MV-4-11 (cell line): ENCODE measurements around the gene AGAP1.

Experiments used
- DNase-seq: peaks from one replicate; lab custom pipeline; 2025; lab: John Stamatoyannopoulos, UW

The AGAP1 gene

DNA sequence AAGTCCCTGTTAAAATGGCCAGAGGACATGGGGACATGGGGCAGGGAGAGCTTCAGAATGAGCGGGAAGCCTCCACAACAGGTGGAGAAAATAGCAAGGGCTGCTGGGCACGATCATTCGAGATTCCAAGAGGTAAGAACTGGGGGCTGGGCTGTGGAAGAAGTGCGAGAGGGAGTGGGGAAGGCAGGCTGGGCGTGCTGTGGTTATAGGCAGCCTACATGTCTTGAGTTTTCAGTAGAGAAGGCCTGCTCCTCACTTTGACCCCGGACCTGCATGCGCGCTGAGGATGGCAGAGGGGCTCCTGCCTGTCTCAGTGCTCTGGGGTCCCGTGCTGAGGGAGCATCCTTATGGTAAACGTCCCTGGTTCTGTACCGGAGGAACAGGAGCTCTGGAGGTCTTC is 115.5 kb downstream of the AGAP1 start:
- no peak for DNase-seq

DNA sequence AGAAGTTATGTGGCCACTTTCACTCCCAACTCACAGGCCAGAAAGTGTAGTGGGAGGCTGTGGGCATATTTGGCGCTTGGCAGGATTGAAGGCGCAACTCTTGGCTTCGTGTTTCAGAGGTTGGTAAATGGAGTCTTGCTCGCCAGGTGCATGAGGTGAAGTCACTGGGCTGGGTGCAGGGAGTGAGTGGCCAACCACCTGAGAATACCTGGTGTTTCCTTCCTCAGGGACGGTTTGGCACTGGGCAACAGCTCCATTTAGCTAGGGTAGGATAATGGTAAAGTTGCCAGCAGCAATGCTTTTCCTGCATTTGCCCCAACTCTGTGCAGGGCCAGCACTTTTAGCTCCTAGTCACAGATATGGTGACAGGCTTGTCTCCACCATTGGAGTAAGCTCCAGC is 115.9 kb downstream of the AGAP1 start:
- DNase-seq, result no peak

DNA sequence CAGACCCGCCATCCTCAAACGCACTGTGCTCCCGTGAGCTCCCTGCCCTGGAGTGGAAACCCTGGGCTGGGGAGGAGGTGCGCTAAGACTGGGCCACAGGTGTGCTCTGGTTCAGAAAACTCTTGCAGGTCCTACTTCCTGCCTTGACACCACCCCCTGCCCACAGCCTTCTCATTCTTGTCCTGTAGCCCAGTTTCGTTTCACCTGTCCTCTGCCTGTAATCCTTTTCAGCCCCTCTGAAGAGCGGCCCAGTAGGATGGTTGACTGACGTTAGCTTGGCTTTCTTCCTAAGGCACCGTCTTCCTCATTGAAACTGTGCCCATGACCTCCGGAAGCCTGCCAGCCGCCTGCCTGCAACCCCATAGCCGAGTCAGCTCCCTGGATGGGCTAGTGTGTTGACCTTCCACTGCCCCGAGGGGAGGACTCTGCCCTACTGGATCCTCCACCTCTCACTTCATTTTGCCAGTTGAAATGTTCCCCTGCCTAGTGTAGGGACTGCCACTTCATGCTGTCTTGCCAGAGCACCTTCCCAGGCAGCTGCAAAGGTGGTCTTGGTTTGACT is 116.9 kb downstream of the AGAP1 start:
- no peak for DNase-seq

DNA sequence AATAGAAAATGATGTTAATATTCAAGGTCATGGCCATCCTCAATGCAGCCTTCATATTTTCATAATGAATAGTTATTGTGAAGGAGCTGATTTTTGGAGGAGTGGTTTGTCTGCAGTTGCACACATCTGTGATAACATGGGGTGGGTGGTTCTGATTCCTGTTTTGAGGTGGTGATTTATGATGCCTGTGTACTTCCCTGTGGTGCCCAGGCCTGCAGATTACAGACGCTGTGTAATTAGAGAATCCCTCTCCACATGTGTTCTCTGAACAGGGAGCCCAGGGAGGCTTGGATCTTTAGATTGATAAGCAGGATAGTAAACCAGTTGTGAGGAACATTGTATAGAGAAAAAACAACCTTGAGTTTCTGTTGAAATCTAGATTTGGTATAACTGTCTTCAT is 117.5 kb downstream of the AGAP1 start:
- no peak for DNase-seq

DNA sequence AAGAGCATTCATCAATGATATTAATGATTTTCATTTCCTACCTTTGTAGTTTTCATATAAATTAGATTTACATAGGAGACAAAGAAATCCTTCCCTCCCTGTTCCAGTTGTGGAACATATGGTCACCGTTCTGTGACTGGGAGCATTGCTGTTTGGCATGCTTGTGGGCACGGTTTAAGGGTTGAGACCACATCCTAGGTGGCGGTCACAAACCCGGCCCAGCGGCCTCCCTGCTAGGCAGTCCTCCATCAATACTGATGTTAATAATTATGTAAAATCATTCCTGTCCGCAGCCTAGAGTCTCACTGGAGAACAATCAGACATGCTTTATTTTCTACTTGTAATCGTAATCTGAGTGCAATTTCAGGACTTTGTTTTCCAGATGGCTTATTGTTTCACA is 117.9 kb downstream of the AGAP1 start:
- no peak for DNase-seq

DNA sequence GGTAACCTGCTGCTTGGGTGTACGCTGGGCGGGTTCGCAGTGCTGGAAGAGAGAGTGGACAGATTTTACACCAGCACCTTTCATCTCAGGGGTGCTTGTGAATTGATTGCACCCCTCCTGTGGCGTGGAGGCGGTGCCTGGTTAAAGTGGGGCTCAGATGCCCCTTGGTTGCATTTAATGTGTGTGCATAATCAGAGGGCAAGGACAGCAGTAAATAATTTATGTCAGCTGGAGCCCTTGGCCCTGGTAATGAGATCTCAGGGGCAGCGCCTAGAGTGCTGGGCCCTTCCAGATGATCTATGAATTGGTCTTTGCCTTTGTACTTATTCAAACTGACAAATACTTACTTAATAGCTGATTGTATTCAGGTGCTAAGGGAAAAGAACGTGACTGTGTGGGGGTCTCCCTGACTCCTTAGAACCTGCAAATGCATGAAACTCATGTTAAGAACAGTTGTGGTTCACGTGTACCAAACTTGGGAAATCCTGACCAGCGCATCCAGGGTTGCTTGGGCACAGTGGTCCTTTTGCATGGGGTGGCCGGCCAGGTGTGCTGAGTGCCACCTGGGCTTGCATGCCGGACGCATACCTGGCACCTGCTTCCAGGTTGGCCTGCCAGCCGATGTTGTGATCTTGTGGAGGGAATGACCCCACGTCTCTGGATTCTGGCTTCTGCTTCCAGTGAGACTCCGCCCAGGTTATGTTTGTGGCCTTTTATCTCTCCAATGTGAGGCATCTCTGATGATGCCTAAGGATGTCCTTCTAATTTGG is 118.5 kb downstream of the AGAP1 start:
- DNase-seq, result no peak

DNA sequence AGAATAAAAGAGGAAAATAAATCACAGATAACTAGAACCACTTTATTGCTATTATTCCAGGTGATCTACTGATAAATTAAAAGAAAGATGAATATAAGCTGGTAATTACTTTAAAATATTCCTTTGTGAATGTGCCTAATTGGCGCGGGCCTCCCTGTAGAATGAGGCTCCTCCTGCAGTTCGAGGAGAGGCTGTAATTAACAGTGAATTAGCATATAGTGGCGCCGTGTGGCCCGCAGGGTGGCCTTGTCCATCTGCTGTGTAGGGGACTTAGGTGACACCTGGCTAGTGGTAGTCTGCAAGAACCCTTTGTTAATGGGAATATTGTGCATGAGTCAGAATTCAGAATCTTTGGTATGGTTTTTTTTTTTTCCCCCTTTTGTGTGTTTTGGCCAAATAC is 119.8 kb downstream of the AGAP1 start:
- DNase-seq, result no peak

DNA sequence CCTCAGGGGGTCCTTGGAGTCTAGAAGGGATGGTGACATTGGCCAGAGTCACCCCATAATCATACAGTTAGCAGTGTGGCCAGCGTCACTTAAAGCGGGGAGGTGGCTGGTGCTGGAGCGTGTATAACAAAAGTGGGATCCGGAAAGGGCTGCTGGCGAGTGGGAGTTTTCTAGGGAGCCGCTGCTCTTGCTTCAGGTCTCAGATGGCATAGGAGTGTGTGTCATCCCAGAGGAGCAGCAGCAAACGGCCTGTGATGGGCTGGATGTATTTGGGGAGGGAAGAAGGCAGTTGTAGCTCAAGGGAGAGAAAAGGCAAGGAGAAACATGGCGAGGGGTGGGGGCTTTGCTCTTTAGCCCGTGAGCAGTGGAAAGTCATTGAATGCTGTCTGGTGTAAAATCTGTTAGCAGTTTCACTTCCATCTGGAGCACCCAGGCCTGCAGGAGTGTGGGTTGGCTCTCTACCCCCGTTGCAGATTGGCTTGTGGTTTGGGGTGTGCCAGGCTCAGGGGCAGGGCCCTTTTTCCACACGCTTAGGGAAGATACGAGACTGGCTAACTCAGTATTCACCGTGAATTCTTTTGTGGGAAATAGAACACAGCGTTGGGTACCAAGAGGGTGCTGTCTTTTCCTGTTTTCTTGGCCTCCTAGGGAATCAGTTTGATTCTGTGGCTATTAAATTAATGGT is 120.5 kb downstream of the AGAP1 start:
- DNase-seq, result peak; percentile 86

DNA sequence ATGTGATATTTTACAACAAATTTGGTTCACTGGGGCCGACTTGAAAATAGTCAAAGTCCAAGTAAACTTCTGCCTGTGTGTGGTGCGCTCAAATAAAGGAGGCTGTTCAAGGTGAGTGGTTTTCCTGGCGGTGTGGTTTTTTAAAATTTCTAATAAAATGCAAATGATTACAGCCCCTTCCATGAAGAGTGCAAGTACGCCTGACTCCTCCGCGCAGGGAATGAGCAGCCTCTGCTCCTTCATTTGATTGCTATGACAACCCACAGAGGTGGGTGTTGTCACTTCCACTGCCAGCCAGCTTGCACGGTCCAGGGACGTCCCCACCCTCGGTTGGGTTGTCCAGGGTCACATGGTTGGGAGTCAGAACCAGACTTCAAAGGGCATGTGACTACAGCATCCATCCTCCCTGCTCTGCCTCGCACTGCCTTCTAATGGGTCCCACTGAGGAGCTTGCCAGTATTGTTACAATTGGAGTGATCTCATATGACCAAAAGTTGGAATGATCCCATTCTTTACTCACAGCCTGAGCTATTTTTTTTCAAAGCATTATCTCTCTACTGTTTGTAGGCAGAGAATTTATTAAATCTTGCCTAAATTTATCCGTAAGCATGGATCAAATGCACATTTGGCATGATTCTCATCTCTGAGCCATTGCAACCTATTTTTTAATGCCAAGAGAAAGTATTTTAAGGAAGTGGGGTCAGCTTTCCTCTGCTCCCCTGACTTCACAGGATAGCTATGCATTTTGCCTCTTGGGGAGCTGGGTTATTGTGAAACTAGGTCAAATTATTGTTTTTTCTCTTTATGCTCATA is 121.3 kb downstream of the AGAP1 start:
- peak; percentile 7 for DNase-seq

DNA sequence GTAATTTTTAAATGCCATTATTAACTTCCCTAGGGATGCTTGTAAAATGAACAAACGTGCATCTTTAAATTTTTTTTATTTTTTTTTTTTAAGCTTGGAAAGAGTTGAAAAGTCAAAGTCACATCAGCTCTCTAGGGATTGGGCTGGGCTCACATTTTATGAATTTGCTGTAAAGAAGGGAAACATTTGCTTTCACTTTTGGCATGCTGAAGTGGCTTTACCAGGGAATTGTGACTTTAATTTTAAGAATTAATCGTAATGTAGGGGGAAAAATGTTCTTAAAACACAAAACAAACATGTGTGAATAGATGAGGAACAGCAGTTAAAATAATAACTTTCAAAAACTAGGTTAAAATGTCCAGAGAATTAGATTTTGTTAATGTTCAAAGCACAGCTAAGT is 123.0 kb downstream of the AGAP1 start:
- no peak for DNase-seq

DNA sequence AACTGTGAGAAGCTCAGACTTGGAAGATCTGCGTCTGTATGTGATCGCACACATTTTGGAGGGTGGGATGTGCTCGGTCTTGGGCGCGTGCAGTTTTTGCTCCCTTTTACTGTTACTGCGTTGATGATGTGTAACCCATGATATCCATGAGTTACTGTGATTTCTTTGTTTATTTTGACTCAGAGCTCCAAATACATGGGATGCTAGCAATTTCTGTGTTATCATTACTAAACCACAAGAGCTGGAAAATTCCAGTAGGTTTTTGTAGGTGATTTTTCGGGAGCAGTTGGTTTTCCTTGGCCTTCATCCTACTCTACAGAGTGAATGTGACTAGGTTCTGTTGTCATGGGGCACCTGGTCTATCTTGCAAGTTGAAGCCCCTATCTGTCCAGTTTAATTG is 124.2 kb downstream of the AGAP1 start:
- DNase-seq, result no peak

DNA sequence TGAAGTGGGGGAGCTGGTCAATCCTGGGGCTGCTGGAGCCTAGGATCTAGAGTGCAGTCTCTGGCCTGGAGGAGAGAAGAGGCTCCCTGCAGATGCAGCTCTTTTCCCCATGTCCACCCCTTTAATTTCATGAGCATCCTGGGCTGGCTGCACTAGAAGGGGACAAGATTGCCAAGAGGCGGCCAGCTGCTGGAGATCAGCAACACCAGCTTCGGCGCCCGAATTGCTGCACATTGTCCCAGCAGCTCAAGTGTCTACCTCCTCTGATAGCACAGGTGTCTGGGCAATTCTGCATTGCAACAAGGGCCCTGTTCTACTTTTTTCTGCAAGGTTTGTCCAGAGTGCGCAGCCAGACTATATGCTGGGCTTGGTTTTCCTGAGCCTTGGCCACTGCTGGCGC is 125.7 kb downstream of the AGAP1 start:
- DNase-seq, result no peak

DNA sequence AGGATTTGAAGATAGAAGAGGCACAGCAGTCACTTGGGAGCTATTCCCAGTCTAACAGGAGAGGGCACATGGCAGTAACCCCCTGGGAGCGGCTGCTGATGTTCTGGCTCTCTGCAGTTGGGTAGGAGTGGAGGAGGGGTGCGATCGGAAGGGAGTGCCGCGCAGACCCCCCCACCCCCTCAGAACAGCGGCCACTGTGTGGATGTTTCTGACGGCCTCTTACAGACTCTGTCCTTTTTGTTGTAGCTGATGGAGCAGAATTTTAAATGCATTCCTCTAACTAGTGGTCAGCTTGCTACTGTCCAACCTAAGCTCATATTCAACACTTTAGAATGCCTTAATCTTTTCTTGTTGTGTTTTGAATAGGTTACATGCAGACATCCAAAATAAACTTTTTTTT is 127.9 kb downstream of the AGAP1 start:
- DNase-seq, result no peak

DNA sequence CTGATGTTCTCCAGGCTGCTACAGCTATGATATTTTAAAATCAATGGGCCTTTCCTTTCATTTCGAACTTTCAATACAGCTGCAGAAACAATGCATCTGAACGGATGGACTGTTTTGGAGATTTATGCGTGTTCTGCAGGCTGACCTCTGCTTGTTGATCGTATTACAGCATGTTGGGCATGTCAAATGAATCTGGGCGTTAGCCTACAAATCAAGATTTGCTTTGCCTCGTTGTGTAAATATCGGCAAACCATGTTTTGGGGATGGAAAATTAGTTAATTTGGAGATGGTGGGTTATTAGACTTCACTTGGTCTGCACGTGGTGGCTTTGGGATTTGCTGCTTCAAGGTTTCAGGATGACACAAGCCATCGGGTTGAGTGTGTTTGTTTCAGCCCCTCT is 129.3 kb downstream of the AGAP1 start:
- no peak for DNase-seq

DNA sequence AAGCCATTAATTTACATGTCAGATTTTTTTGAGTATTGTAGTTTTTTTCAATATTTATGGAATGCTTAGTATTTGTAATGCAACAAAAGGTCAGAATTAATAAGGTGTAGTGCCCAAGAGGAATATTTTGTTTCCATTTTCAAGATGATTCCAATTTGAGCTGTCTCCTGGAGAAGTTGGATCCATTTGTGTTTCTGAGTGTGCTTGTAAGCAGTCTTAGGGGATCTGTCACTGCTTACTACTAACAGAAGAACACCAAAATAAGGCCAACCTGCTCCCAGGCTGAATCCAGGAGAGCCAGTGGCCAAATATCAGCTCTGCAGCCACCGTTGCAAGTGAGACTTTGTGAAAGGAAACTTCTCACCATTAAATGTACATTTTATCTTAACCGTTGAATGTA is 129.9 kb downstream of the AGAP1 start:
- no peak for DNase-seq

DNA sequence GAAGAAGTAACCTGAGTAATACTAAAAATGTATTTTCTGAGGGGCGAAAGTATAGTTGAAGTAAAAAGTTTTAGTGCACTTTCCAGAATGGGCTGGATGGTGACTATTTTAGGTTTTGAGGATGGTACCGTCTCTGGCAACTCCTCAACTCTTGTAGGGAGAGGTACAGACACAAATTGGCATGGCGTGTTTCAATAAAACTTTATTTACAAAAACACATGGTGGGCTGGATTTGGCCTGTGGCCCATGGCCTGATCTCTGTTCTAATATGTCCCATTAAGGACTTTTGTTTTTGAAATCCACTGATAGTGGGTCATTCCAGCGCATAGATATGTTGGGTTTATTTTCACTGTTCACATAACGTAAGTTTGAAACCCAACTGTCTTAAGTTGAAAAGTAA is 132.8 kb downstream of the AGAP1 start:
- DNase-seq, result no peak

DNA sequence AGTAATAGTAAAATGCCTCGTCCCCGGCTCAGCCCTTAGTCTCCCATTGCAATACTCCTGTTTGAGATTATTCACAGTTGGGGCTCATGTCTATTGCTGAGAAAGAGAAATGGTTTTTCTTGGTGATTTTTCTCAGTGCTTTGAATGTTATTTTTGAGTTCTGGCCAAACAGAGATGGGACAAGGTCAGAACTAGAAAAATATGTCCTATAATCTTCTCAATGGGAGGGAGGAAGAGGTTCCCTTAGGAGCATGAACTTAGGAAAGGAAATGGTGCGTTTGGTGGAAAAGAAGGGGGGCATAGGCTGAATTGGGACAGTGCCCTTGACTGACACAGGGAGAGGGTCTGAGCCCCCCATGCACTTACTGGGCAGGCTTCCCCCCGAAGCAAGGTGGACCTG is 133.8 kb downstream of the AGAP1 start:
- DNase-seq, result no peak

DNA sequence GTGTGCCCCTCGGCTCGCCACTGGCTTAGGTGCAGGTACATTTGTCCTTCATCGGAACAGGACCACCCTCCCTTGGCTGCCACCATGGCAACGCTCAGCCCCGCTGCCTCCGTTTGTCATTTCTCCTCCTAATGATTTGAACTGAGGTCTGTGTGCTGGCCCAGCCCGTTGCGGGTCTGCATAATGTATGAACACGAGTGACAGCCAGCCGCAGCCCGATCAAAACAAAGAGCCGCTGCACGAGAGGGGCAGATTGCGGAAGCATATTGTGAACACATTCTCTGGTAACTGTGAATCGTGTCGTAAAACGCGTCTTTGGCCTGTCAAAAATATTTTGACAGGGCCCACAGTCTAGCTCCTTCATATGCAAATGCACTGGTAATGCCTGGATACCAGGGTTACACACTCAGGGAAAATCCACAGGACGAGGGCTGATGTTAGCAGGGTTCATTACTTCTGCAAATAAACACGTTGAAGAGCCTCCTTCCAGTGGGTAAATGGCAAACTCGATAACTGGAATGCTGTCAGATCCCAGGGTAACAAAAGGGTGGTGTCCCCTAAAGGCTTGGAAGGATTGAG is 137.0 kb downstream of the AGAP1 start:
- DNase-seq, result no peak

DNA sequence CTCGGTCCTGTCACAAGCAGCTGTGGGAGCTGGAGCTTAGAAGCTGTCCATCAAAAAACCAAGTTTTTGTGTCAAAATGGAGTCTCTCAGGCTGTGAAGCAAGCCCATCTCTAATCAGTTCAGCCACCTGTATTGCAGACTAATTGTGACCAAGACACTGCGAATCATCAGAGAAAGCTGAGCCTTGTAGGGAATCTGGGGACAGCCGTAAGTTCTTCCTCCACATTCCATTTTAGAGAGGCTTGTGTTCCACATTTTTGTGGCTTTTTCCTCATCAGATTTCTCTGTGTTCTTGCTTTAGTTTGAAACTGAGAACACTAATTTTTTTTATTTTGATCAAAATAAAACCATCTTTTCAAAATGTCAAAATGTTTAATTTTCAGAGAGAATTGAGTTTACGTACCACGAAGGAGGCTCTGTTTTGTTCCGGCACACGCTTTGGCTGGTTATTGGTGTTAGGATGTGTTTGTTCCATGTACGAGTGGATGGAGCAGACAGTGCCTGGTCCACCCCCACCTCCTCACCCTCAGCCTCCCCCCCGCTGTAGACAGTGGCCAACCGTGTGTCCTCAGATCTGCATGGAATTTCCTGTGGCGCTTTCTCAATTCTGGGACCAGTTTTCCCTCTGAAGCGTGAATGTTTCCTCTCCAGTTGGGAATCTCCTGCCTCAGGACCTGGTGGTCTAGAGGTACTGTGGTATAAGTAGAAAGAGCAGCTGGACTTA is 140.8 kb downstream of the AGAP1 start:
- no peak for DNase-seq

DNA sequence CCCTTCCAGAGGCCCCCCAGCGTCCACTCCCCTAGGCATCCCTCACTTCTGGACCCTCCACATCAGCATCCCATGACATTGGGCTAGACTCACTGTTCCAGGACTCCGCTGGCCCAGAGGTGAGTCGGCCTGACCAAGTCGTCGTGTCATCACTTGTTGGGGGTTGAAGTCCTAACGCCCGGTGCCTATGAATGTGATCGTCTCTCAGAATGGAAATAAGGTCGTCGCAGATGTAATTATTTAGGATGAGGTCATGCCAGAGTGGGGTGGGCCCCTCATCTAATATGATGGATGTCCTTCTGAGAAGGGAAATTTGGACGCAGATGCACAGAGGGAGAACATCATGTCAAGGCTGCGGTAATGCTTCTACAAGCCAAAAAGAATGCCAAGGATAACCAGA is 142.7 kb downstream of the AGAP1 start:
- no peak for DNase-seq

DNA sequence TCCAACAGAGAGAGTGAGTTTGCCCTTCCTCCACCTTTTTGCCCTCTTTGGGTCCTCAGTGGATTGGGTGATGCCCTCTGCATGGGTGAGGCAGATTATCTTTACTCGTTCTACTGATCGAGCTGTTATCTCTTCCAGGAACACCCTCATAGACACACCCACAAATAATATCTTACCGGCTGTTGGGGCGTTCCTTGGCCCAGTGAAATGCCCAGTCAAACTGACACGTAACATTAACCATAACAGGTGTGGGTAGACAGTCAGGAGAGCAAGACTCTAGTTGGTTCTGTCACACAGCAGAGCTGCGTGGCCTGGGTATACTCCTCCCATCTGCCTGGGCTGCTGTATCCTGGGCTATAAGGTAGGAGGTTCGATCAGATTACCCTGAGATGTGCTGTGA is 144.1 kb downstream of the AGAP1 start:
- DNase-seq, result no peak
